OCI-LY7 (cell line): ENCODE measurements around the gene CCDC3. TPM values are rescaled to one million over a fixed set of nuclear protein-coding genes. Genes with fewer than 3 reads are reported as not detected.

Source experiments
- BruUV-seq: library from RNA; stranded (reverse); fragments of 400-500 nt; replicated peaks from 2 replicates; lab custom pipeline; 2021; lab: Mats Ljungman, UMichigan
- CTCF ChIA-PET: fragments of 300-600 bp; sonication (Branson Sonifier 250); formaldehyde crosslinking; loops from one replicate; lab custom pipeline; 2022; ENCODE audit warnings: antibody characterized with exemption; ENCODE audit not compliant: unreplicated experiment; lab: Charles Lee
- POLR2A ChIA-PET: fragments of 300-600 bp; sonication (Branson Sonifier 250); formaldehyde crosslinking; loops from one replicate; lab custom pipeline; 2022; ENCODE audit warnings: antibody characterized with exemption; lab: Charles Lee
- DNase-seq: peaks from one replicate; pipeline ENCODE4 v3.0.0-alpha.2; 2015; ENCODE audit warnings: low spot score
- H2AFZ ChIP-seq: fragments of 200-600 bp; sonication (generic), shearing (Covaris generic); 2 replicates; pipeline ENCODE4 v1.6.1; 2014; ENCODE audit warnings: mild to moderate bottlenecking, antibody characterized with exemption, low read length, moderate library complexity
- H3K27ac ChIP-seq: fragments of 200-600 bp; sonication (generic); 2 replicates; pipeline ENCODE4 v1.5.1; 2014; ENCODE audit warnings: mixed run types, low read depth, mild to moderate bottlenecking, moderate library complexity, low read length, inconsistent platforms; ENCODE audit not compliant: poor library complexity, severe bottlenecking
- H3K36me3 ChIP-seq: fragments of 200-600 bp; sonication (generic); 2 replicates; pipeline ENCODE4 v1.6.1; 2014; ENCODE audit warnings: mild to moderate bottlenecking, antibody characterized with exemption, low read length, moderate library complexity, mixed read lengths; ENCODE audit not compliant: insufficient read depth
- H3K4me1 ChIP-seq: fragments of 200-600 bp; sonication (generic); 2 replicates; pipeline ENCODE4 v1.5.1; 2014; ENCODE audit warnings: mild to moderate bottlenecking, low read length; ENCODE audit not compliant: insufficient read depth, poor library complexity, severe bottlenecking
- H3K4me2 ChIP-seq: fragments of 200-600 bp; sonication (generic); 2 replicates; pipeline ENCODE4 v1.6.1; 2014; ENCODE audit warnings: mild to moderate bottlenecking, low read length
- H3K4me3 ChIP-seq: fragments of 200-600 bp; sonication (generic); 2 replicates; pipeline ENCODE4 v1.5.1; 2014; ENCODE audit warnings: mild to moderate bottlenecking, low read depth, low read length; ENCODE audit not compliant: poor library complexity, severe bottlenecking
- H3K79me2 ChIP-seq: fragments of 200-600 bp; sonication (generic); 2 replicates; pipeline ENCODE4 v1.6.1; 2016; ENCODE audit warnings: low read depth, mild to moderate bottlenecking, low read length, moderate library complexity, mixed read lengths; ENCODE audit not compliant: insufficient read depth
- H3K9me2 ChIP-seq: fragments of 200-600 bp; sonication (generic); 2 replicates; pipeline ENCODE4 v1.6.1; 2016; ENCODE audit warnings: mild to moderate bottlenecking, low read length, mixed read lengths; ENCODE audit not compliant: insufficient read depth
- H3K9me3 ChIP-seq: fragments of 200-600 bp; sonication (generic); 2 replicates; pipeline ENCODE4 v1.6.1; 2014; ENCODE audit warnings: mild to moderate bottlenecking, mixed run types, low read length, mixed read lengths
- H4K20me1 ChIP-seq: fragments of 200-600 bp; sonication (generic); 2 replicates; pipeline ENCODE4 v1.6.1; 2014; ENCODE audit warnings: mild to moderate bottlenecking, antibody characterized with exemption, low read length, moderate library complexity, mixed read lengths; ENCODE audit not compliant: insufficient read depth
- CTCF ChIP-seq: fragments of 200-600 bp; sonication (generic); conservative IDR thresholded peaks from 2 replicates; pipeline ENCODE4 v1.5.1; 2014; ENCODE audit warnings: mild to moderate bottlenecking, antibody characterized with exemption, low read length, moderate library complexity, mixed read lengths
- EZH2phosphoT487 ChIP-seq: fragments of 200-600 bp; sonication (generic); IDR thresholded peaks from 2 replicates; pipeline ENCODE4 v1.6.1; 2018; ENCODE audit warnings: low read depth, borderline replicate concordance, mild to moderate bottlenecking, mixed run types, antibody characterized with exemption, low read length, moderate library complexity, mixed read lengths
- intact Hi-C: fragments of 100-400 bp; cut with micrococcal nuclease; formaldehyde crosslinking; loops from one replicate; pipeline ENCODE4 v1.10.0; 2022; ENCODE audit not compliant: unreplicated experiment
- total RNA-seq, 2 experiments: library from RNA; depleted of rRNA in 1 of 2; stranded (reverse); fragments of >200 nt in 1 of 2; shearing (Covaris generic) in 1 of 2; gene quantifications; 2 replicates each; pipeline ENCODE4 v1.2.3, GENCODE V29; 2014 to 2022

Gene CCDC3
- total RNA-seq, 2 experiments from 2014 or later = not detected

- Histone ChIP-seq H3K4me2 (no peak overlapping the region), H2AFZ (no peak overlapping the region), H3K9me3 (no peaks in the 10 kb centered on the region), H4K20me1 (no peaks in the 10 kb centered on the region), H3K79me2 (no peaks in the 10 kb centered on the region), H3K36me3 (no peaks in the 10 kb centered on the region), H3K4me3 (no peak overlapping the region), H3K27ac (no peak overlapping the region), H3K4me1 (no peaks in the 10 kb centered on the region), H3K9me2 (no peaks in the 10 kb centered on the region)
- TF ChIP-seq CTCF (no peak), EZH2phosphoT487 (no peak)
- no TSS peak for BruUV-seq
- CTCF ChIA-PET = no interaction called here
- intact Hi-C loops = no loop called here
- POLR2A ChIA-PET = interaction anchor here (0.6 kb wide), 1 partner anchor 152 kb away, joined by 3 read pairs; no protein-coding TSS in a partner anchor
- DNase-seq = no peak
These were observed 39.9 kb downstream of the CCDC3 start for GRCh38 chr10:12961416-12962205.

- CTCF ChIA-PET = no interaction called here
- Histone ChIP-seq H2AFZ (no peak overlapping the region), H3K4me3 (no peak overlapping the region), H3K9me3 (no peaks in the 10 kb centered on the region), H3K4me2 (no peak overlapping the region), H3K9me2 (no peaks in the 10 kb centered on the region), H3K36me3 (no peaks in the 10 kb centered on the region), H3K27ac (no peak overlapping the region), H3K79me2 (no peaks in the 10 kb centered on the region), H4K20me1 (no peaks in the 10 kb centered on the region), H3K4me1 (no peaks in the 10 kb centered on the region)
- intact Hi-C loops = no loop called here
- TF ChIP-seq EZH2phosphoT487 (no peak), CTCF (no peak)
- DNase-seq = no peak
- POLR2A ChIA-PET = no interaction called here
- BruUV-seq = no TSS peak
These were observed 40.6 kb downstream of the CCDC3 start for GRCh38 chr10:12960941-12961340.

- no TSS peak for BruUV-seq
- no peak for DNase-seq
- POLR2A ChIA-PET = interaction anchor here (0.5 to 1.2 kb wide), 2 partner anchors 12 to 683 kb away, joined by 3 to 6 read pairs; no protein-coding TSS in a partner anchor
- CTCF ChIA-PET = no interaction called here
- H3K79me2 ChIP-seq = no peaks in the 10 kb centered on the region
- H3K4me3 ChIP-seq = no peak overlapping the region
- H3K9me2 ChIP-seq = no peaks in the 10 kb centered on the region
- no peaks in the 10 kb centered on the region for H3K36me3 ChIP-seq
- intact Hi-C loops = no loop called here
- TF ChIP-seq EZH2phosphoT487 (no peak), CTCF (no peak)
- no peak overlapping the region for H3K27ac ChIP-seq
- no peak overlapping the region for H3K4me2 ChIP-seq
- no peaks in the 10 kb centered on the region for H3K4me1 ChIP-seq
- H2AFZ ChIP-seq = no peak overlapping the region
- no peaks in the 10 kb centered on the region for H3K9me3 ChIP-seq
- H4K20me1 ChIP-seq = no peaks in the 10 kb centered on the region
These were observed 41.1 kb downstream of the CCDC3 start for GRCh38 chr10:12960334-12960898.
